ENCODE results near the gene HAUS8.
"Not testable (repeated sequence)": the region's sequence is repeated elsewhere in the genome, so short reads cannot be mapped to it uniquely, and the experiment has no call there.

Gene HAUS8

GRCh38 chr19:17052439-17052838 lies 22.8 kb downstream of the HAUS8 start:
- DNase-seq: peak in 40 of 42 donors; percentile 16 to 81 (median 52)
- intact Hi-C loops (cut with DNase I): loop anchor here (5.0 kb wide), 1 partner anchor 275 kb away; no protein-coding TSS in a partner anchor

DNA sequence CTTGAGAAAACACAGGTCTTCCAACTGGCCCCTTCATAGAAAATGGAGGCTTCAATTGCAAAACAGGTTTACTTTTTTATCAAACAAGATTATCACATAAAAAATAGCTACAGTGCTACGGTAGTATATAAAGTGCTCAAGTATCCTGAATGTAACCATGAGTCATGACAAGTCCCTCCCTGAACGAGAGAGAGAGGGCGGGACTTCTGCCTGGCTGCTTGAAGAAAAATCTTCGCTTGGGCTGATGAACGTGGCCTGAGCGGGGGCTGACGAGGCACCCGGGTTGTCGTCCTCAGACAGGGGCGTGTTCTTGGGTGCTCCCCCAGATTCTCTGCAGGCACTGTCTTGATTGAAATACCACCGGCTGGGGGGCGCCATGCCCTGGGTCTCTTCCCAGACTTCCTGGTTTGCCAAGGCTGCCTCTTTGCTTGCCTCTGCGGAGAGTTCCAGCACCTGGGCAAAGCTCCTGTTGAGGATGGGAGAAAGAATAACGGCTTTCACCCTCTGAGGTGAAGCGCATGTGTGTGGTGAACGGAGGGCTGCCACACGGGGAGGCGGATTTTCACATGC lies 25.5 kb downstream of the HAUS8 start:
- intact Hi-C loops (cut with DNase I): loop anchor here (5.0 kb wide), 1 partner anchor 272 kb away; no protein-coding TSS in a partner anchor
- DNase-seq: peak in 1 of 42 donors; percentile 13

- DNase-seq: no peak
- intact Hi-C loops (cut with DNase I): no loop called here
Observed at GRCh38 chr19:17048885-17049453, 26.3 kb downstream of the HAUS8 start.

DNA sequence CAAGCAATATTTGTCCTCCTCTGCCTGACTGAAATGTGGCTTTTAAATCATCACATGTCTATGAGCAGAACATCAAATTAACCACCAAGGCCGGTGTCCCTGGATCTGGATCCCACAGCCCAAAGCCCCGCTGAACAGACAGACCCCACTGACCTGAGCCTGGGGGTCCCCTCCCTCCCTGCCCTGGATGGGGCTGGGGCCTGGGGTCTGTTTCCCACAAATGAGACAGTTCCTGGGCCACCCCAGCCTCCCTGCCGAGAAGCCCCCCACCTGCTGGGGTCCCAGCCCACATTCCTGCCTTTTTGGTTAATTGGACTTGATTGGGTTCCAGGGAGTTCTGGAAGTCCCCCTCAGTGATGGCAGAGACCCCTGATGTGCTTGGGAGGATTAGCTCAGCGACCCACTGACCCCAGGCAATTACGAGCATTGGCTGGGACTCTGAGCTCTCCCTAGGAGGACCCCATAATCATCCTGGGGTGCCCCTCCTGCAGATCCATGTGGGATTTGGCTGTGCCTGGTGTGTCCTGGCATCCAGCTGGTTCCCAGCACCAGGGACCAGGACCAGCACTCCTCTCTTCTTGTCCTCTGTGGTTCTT lies 29.2 kb downstream of the HAUS8 start:
- DNase-seq: no peak
- intact Hi-C loops (cut with DNase I): no loop called here

DNA sequence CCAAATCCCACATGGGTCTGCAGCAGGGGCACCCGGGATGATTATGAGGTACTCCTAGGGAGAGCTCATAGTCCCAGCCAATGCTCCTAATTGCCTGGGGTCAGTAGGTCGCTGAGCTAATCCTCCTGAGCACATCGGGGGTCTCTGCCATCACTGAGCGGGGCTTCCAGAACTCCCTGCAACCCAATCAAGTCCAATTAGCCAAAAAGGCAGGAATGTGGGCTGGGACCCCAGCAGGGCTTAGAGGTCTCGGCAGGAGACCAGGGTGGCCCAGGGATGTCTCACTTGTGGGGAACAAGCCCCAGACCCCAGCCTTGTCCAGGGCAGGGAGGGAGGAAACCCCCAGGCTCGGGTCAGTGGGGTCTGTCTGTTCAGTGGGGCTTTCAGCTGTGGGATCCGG lies 31.5 kb downstream of the HAUS8 start:
- intact Hi-C loops (cut with DNase I): no loop called here
- DNase-seq: no peak

GRCh38 chr19:17041976-17042375 lies 33.3 kb downstream of the HAUS8 start:
- intact Hi-C loops (cut with DNase I): no loop called here
- no peak for DNase-seq

GRCh38 chr19:17037966-17038500 lies 37.2 kb downstream of the HAUS8 start:
- peak in 26 of 42 donors; percentile 3 to 61 (median 31) for DNase-seq
- intact Hi-C loops (cut with DNase I): no loop called here

GRCh38 chr19:17037184-17037583 lies 38.1 kb downstream of the HAUS8 start:
- no peak for DNase-seq
- intact Hi-C loops (cut with DNase I): no loop called here

GRCh38 chr19:17036640-17037039 lies 38.6 kb downstream of the HAUS8 start:
- intact Hi-C loops (cut with DNase I): no loop called here
- DNase-seq: no peak

- intact Hi-C loops (cut with DNase I): no loop called here
- DNase-seq: peak in 4 of 42 donors; percentile 8 to 46 (median 22)
Observed at GRCh38 chr19:17035842-17036424, 39.3 kb downstream of the HAUS8 start.

DNA sequence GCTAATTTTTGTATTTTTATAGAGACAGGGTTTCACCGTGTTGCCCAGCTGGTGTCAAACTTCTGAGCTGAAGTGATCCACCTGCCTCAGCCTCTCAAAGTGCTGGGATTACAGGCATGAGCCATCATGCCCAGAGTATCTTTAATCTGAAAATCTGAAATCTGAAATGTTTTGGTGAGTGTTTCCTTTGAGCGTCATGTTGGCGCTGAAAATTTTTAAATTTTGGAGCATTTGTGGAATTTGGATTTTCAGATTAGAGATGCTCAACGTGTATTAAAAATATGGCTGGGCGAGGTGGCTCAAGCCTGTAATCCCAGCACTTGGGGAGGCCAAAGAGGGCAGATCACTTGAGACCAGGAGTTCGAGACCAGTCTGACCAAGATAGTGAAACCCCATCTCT lies 43.5 kb downstream of the HAUS8 start:
- intact Hi-C loops (cut with DNase I): no loop called here
- DNase-seq: no peak

DNA sequence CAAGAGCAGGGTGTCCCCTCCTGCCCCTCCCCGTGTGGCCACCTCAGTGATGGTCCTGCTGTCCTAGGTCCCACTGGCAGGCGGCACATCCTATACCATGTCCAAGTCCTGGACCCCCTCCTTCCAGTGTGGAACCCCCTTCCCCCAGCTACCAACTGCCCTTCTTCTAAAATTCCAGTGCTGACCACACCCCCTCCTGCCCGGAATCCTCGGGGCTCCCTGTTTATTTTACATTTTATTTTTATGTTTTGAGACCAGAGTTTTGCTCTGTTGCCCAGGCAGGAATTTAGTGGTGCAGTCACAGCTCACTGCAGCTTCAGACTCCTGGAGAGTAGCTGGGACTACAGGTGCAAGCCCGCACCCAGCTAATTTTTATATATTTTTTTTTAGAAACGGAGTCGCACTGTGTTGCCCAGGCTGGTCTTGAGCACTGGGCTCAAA lies 47.7 kb downstream of the HAUS8 start:
- intact Hi-C loops (cut with DNase I): no loop called here
- DNase-seq: no peak

GRCh38 chr19:17026706-17027534 lies 48.3 kb downstream of the HAUS8 start, which contains the start of gene CPAMD8:
TSS of gene CPAMD8 (minus strand) at chr19:17026810. CDS start at chr19:17026642, 168 bp downstream.
- intact Hi-C loops (cut with DNase I): no loop called here

GRCh38 chr19:17025991-17026658 lies 49.1 kb downstream of the HAUS8 start:
- no peak for DNase-seq
- intact Hi-C loops (cut with DNase I): no loop called here

More at GRCh38 chr19:17026706-17027534, 48.3 kb downstream of the HAUS8 start, which contains the start of gene CPAMD8:
- no peak for DNase-seq

- intact Hi-C loops (cut with DNase I): no loop called here
- DNase-seq: no peak
Observed at GRCh38 chr19:17025361-17025760, 49.9 kb downstream of the HAUS8 start.

DNA sequence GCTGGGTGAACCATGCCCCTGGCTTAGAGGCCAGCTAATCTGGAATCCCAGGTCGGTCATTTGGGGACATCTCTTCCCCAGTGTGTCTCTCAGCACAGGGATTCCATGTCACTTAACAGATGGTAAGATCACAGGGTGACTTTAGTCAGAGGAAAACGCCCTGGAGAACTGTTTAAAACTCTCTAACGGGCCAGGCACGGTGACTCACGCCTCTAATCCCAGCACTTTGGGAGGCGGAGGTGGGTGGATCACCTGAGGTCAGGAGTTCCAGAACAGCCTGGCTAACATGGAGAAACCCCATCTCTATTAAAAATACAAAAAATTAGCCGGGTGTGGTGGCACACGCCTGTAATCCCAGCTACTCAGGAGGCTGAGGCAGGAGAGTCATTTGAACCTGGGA lies 50.3 kb downstream of the HAUS8 start:
- peak in 2 of 42 donors; percentile 36 to 47 for DNase-seq
- intact Hi-C loops (cut with DNase I): not testable (repeated sequence)

GRCh38 chr19:17023805-17024204 lies 51.4 kb downstream of the HAUS8 start:
- DNase-seq: no peak
- intact Hi-C loops (cut with DNase I): no loop called here

- DNase-seq: no peak
- intact Hi-C loops (cut with DNase I): no loop called here
Observed at GRCh38 chr19:17022738-17023137, 52.5 kb downstream of the HAUS8 start.
